WTC11 (cell line): ENCODE results near the gene ZIK1. TPM values are rescaled to one million over a fixed set of nuclear protein-coding genes. Genes with fewer than 3 reads are reported as not detected.

ENCODE experiments used
- ATF1 ChIP-seq: sonication (generic); formaldehyde crosslinking; IDR thresholded peaks from 2 replicates; pipeline ENCODE4 v1.8.1; 2023; ENCODE audit warnings: mild to moderate bottlenecking, moderate library complexity, missing genetic modification reagents
- CBFB ChIP-seq: sonication (generic); formaldehyde crosslinking; IDR thresholded peaks from 2 replicates; pipeline ENCODE4 v1.8.1; 2022; ENCODE audit warnings: mild to moderate bottlenecking, low read depth, missing genetic modification reagents
- ETV6 ChIP-seq: sonication (generic); formaldehyde crosslinking; IDR thresholded peaks from 2 replicates; pipeline ENCODE4 v1.8.1; 2022; ENCODE audit warnings: mild to moderate bottlenecking, missing genetic modification reagents
- FOXK1 ChIP-seq: sonication (generic); formaldehyde crosslinking; IDR thresholded peaks from 2 replicates; pipeline ENCODE4 v1.8.0; 2022; ENCODE audit warnings: mild to moderate bottlenecking, moderate library complexity, missing genetic modification reagents
- GABPB1 ChIP-seq: sonication (generic); formaldehyde crosslinking; IDR thresholded peaks from 2 replicates; pipeline ENCODE4 v1.8.1; 2023; ENCODE audit warnings: mild to moderate bottlenecking, missing genetic modification reagents
- NFYB ChIP-seq: sonication (generic); formaldehyde crosslinking; conservative IDR thresholded peaks from 2 replicates; pipeline ENCODE4 v1.8.0; 2022; ENCODE audit warnings: low read depth, missing genetic modification reagents
- NR1H2 ChIP-seq: sonication (generic); formaldehyde crosslinking; IDR thresholded peaks from 2 replicates; pipeline ENCODE4 v1.9.0; 2021; ENCODE audit warnings: mild to moderate bottlenecking, moderate library complexity, missing genetic modification reagents
- NR2C2 ChIP-seq: sonication (generic); formaldehyde crosslinking; IDR thresholded peaks from 2 replicates; pipeline ENCODE4 v1.8.0; 2022; ENCODE audit warnings: mild to moderate bottlenecking, missing genetic modification reagents
- NR3C1 ChIP-seq: sonication (generic); formaldehyde crosslinking; conservative IDR thresholded peaks from 2 replicates; pipeline ENCODE4 v1.8.1; 2023; ENCODE audit warnings: low read depth, mild to moderate bottlenecking, missing genetic modification reagents
- RORB ChIP-seq: fragments of 250-450 bp; sonication (Bioruptor Pico); IDR thresholded peaks from 2 replicates; pipeline ENCODE4 v1.9.0; 2021; ENCODE audit warnings: mild to moderate bottlenecking
- SMAD3 ChIP-seq: sonication (generic); formaldehyde crosslinking; IDR thresholded peaks from 2 replicates; pipeline ENCODE4 v1.8.0; 2022; ENCODE audit warnings: missing genetic modification reagents, mild to moderate bottlenecking, borderline replicate concordance
- TEAD1 ChIP-seq: sonication (generic); formaldehyde crosslinking; IDR thresholded peaks from 2 replicates; pipeline ENCODE4 v1.8.0; 2022; ENCODE audit warnings: mild to moderate bottlenecking, missing genetic modification reagents
- TP53 ChIP-seq: sonication (generic); formaldehyde crosslinking; IDR thresholded peaks from 2 replicates; pipeline ENCODE4 v1.8.1; 2023; ENCODE audit warnings: mild to moderate bottlenecking, missing genetic modification reagents
- ZBTB21 ChIP-seq: sonication (generic); formaldehyde crosslinking; IDR thresholded peaks from 2 replicates; pipeline ENCODE4 v1.8.1; 2023; ENCODE audit warnings: mild to moderate bottlenecking, missing genetic modification reagents, borderline replicate concordance
- ZNF232 ChIP-seq: sonication (generic); formaldehyde crosslinking; IDR thresholded peaks from 2 replicates; pipeline ENCODE4 v1.8.0; 2022; ENCODE audit warnings: mild to moderate bottlenecking, missing genetic modification reagents
- ZNF263 ChIP-seq: sonication (generic); formaldehyde crosslinking; IDR thresholded peaks from 2 replicates; pipeline ENCODE4 v1.8.1; 2022; ENCODE audit warnings: low read depth, mild to moderate bottlenecking, moderate library complexity, missing genetic modification reagents
- total RNA-seq: library from RNA; stranded (reverse); gene quantifications from 3 replicates; pipeline ENCODE4 v1.2.3, GENCODE V29; 2021
- TF ChIP-seq, protein P1 (sequence below): sonication (generic); formaldehyde crosslinking; IDR thresholded peaks from 2 replicates; pipeline ENCODE4 v1.8.0; 2023; ENCODE audit warnings: missing genetic modification reagents, mild to moderate bottlenecking, borderline replicate concordance
- TF ChIP-seq, protein P2 (sequence below): sonication (generic); formaldehyde crosslinking; IDR thresholded peaks from 2 replicates; pipeline ENCODE4 v1.8.1; 2022; ENCODE audit warnings: mild to moderate bottlenecking, moderate library complexity, missing genetic modification reagents
- TF ChIP-seq, protein P3 (sequence below): fragments of 250-450 bp; sonication (Bioruptor Pico); IDR thresholded peaks from 2 replicates; pipeline ENCODE4 v1.9.0; 2021; ENCODE audit warnings: mild to moderate bottlenecking, borderline replicate concordance
- TF ChIP-seq, protein P4 (sequence below): sonication (generic); formaldehyde crosslinking; IDR thresholded peaks from 2 replicates; pipeline ENCODE4 v1.8.1; 2022; ENCODE audit warnings: mild to moderate bottlenecking, missing genetic modification reagents, moderate library complexity, borderline replicate concordance
- TF ChIP-seq, protein P5 (sequence below): sonication (generic); formaldehyde crosslinking; IDR thresholded peaks from 2 replicates; pipeline ENCODE4 v1.8.1; 2023; ENCODE audit warnings: mild to moderate bottlenecking, moderate library complexity, missing genetic modification reagents
- TF ChIP-seq, protein P6 (sequence below): sonication (generic); formaldehyde crosslinking; IDR thresholded peaks from 2 replicates; pipeline ENCODE4 v1.8.0; 2022; ENCODE audit warnings: mild to moderate bottlenecking, missing genetic modification reagents

Gene ZIK1
- total RNA-seq, 1 experiment from 2014 or later = 31.1 TPM

DNA sequence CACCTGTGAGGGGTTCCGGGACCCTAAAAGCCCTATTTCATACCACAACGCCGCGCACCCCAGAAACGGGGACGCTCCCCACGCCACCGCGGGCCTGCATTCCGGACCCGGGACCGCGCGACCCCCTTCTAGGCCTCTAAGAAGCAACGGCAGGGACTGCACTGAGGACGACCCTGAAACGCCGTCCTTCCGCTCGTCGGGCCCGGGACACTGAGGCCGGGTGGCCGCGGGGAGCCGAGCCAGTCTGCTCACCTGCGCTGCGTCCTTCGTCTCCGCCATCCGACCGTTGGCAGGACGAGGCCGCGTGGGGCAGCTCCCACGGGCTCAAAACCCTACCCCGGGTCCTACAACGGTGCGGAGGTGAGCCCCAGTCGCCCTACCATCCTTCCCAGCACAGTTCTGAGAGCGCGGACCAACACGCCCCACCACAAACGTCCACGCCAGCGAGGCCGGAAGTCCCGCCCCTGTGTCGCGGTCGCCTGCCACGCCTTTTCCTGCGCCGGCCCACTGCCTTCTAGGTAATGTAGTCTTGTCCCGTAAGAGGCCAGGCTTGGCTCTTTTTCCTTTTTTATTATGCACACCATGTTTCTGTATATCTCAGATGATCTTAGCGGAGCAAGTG lies 24.4 kb upstream of the ZIK1 start, which contains the start of gene ZNF550 (continued):
- TF ChIP-seq TEAD1 (CRISPR knock-in tag) (no peak), SMAD3 (no peak), RORB (CRISPR knock-in tag) (no peak), TP53 (CRISPR knock-in tag) (no peak), ATF1 (no peak), ZNF263 (no peak), FOXK1 (peak; percentile 74), NR2C2 (CRISPR knock-in tag) (no peak), NR3C1 (CRISPR knock-in tag) (no peak), ZBTB21 (CRISPR knock-in tag) (0 out of 2 replicates have a peak, but pooled peaks have one; percentile 67), NFYB (CRISPR knock-in tag) (no peak), ETV6 (CRISPR knock-in tag) (peak; percentile 79), GABPB1 (peak; percentile 76; the same call in 1 of the 2 replicates), NR1H2 (no peak), CBFB (no peak), ZNF232 (CRISPR knock-in tag) (no peak)
- TF ChIP-seq, protein P1, sequence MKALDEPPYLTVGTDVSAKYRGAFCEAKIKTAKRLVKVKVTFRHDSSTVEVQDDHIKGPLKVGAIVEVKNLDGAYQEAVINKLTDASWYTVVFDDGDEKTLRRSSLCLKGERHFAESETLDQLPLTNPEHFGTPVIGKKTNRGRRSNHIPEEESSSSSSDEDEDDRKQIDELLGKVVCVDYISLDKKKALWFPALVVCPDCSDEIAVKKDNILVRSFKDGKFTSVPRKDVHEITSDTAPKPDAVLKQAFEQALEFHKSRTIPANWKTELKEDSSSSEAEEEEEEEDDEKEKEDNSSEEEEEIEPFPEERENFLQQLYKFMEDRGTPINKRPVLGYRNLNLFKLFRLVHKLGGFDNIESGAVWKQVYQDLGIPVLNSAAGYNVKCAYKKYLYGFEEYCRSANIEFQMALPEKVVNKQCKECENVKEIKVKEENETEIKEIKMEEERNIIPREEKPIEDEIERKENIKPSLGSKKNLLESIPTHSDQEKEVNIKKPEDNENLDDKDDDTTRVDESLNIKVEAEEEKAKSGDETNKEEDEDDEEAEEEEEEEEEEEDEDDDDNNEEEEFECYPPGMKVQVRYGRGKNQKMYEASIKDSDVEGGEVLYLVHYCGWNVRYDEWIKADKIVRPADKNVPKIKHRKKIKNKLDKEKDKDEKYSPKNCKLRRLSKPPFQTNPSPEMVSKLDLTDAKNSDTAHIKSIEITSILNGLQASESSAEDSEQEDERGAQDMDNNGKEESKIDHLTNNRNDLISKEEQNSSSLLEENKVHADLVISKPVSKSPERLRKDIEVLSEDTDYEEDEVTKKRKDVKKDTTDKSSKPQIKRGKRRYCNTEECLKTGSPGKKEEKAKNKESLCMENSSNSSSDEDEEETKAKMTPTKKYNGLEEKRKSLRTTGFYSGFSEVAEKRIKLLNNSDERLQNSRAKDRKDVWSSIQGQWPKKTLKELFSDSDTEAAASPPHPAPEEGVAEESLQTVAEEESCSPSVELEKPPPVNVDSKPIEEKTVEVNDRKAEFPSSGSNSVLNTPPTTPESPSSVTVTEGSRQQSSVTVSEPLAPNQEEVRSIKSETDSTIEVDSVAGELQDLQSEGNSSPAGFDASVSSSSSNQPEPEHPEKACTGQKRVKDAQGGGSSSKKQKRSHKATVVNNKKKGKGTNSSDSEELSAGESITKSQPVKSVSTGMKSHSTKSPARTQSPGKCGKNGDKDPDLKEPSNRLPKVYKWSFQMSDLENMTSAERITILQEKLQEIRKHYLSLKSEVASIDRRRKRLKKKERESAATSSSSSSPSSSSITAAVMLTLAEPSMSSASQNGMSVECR (CRISPR knock-in tag) = peak; percentile 39; the same call in 1 of the 2 replicates
- TF ChIP-seq, protein P2, sequence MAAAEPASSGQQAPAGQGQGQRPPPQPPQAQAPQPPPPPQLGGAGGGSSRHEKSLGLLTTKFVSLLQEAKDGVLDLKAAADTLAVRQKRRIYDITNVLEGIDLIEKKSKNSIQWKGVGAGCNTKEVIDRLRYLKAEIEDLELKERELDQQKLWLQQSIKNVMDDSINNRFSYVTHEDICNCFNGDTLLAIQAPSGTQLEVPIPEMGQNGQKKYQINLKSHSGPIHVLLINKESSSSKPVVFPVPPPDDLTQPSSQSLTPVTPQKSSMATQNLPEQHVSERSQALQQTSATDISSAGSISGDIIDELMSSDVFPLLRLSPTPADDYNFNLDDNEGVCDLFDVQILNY = no peak
- TF ChIP-seq, protein P3, sequence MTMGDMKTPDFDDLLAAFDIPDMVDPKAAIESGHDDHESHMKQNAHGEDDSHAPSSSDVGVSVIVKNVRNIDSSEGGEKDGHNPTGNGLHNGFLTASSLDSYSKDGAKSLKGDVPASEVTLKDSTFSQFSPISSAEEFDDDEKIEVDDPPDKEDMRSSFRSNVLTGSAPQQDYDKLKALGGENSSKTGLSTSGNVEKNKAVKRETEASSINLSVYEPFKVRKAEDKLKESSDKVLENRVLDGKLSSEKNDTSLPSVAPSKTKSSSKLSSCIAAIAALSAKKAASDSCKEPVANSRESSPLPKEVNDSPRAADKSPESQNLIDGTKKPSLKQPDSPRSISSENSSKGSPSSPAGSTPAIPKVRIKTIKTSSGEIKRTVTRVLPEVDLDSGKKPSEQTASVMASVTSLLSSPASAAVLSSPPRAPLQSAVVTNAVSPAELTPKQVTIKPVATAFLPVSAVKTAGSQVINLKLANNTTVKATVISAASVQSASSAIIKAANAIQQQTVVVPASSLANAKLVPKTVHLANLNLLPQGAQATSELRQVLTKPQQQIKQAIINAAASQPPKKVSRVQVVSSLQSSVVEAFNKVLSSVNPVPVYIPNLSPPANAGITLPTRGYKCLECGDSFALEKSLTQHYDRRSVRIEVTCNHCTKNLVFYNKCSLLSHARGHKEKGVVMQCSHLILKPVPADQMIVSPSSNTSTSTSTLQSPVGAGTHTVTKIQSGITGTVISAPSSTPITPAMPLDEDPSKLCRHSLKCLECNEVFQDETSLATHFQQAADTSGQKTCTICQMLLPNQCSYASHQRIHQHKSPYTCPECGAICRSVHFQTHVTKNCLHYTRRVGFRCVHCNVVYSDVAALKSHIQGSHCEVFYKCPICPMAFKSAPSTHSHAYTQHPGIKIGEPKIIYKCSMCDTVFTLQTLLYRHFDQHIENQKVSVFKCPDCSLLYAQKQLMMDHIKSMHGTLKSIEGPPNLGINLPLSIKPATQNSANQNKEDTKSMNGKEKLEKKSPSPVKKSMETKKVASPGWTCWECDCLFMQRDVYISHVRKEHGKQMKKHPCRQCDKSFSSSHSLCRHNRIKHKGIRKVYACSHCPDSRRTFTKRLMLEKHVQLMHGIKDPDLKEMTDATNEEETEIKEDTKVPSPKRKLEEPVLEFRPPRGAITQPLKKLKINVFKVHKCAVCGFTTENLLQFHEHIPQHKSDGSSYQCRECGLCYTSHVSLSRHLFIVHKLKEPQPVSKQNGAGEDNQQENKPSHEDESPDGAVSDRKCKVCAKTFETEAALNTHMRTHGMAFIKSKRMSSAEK (CRISPR knock-in tag) = no peak
- TF ChIP-seq, protein P4, sequence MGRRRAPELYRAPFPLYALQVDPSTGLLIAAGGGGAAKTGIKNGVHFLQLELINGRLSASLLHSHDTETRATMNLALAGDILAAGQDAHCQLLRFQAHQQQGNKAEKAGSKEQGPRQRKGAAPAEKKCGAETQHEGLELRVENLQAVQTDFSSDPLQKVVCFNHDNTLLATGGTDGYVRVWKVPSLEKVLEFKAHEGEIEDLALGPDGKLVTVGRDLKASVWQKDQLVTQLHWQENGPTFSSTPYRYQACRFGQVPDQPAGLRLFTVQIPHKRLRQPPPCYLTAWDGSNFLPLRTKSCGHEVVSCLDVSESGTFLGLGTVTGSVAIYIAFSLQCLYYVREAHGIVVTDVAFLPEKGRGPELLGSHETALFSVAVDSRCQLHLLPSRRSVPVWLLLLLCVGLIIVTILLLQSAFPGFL = 0 out of 2 replicates have a peak, but pooled peaks have one; percentile 31
- TF ChIP-seq, protein P5, sequence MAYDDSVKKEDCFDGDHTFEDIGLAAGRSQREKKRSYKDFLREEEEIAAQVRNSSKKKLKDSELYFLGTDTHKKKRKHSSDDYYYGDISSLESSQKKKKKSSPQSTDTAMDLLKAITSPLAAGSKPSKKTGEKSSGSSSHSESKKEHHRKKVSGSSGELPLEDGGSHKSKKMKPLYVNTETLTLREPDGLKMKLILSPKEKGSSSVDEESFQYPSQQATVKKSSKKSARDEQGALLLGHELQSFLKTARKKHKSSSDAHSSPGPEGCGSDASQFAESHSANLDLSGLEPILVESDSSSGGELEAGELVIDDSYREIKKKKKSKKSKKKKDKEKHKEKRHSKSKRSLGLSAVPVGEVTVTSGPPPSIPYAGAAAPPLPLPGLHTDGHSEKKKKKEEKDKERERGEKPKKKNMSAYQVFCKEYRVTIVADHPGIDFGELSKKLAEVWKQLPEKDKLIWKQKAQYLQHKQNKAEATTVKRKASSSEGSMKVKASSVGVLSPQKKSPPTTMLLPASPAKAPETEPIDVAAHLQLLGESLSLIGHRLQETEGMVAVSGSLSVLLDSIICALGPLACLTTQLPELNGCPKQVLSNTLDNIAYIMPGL = no peak
- TF ChIP-seq, protein P6, sequence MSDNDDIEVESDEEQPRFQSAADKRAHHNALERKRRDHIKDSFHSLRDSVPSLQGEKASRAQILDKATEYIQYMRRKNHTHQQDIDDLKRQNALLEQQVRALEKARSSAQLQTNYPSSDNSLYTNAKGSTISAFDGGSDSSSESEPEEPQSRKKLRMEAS = peak; percentile 69; the same call in 1 of the 2 replicates
